Suprapubic skin (tissue), 4 donors: Measurements from ENCODE around the gene SPATA7.

Experiments used
- CTCF ChIP-seq, 2 donors: fragments of 200-600 bp in 1 of 2; fragments of 450-650 bp in 1 of 2; sonication (generic) in 1 of 2; IDR thresholded peaks; one replicate each; pipeline ENCODE4 v1.5.1; 2016 to 2019; ENCODE audit warnings: antibody characterized with exemption in 2 of 2, mild to moderate bottlenecking in 1 of 2, moderate library complexity in 1 of 2
- POLR2A ChIP-seq, 2 donors: fragments of 450-650 bp; IDR thresholded peaks; one replicate each; pipeline ENCODE4 v1.6.1; 2017; ENCODE audit warnings: antibody characterized with exemption in 2 of 2, mild to moderate bottlenecking in 2 of 2, moderate library complexity in 2 of 2
- POLR2AphosphoS5 ChIP-seq, 3 donors: sonication (generic); formaldehyde crosslinking; IDR thresholded peaks; one replicate each; pipeline ENCODE4 v1.6.1; 2017; ENCODE audit warnings: antibody characterized with exemption in 3 of 3

GRCh38 chr14:88342980-88343379 lies 42.5 kb upstream of the SPATA7 start:
- TF ChIP-seq POLR2A (IDR thresholded peaks at IDR 0.05): no peak
- no peak for TF ChIP-seq POLR2AphosphoS5 (IDR thresholded peaks at IDR 0.05)
- no peak for TF ChIP-seq CTCF (IDR thresholded peaks at IDR 0.05)
